Measurements from ENCODE around the gene PDHA1.

The PDHA1 gene

DNA sequence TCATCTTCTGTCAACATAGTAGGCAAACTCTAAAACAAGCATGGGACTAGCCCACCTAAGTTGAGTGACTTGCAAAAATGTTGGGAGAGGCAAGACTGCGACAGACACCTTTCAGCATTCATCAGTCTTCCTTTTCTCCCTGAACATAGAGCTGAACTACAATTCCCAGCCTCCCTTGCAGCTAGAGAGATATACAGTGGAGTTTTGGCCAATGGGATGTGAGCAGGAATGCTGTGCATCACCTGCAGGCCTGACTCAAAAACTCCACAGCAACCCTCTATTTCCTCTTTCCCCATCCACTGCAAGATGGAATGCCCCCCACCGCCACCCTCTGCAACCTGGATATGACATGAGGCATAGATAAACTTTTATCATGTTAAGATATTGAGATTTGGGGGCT is 66.5 kb downstream of the PDHA1 start:
- no peaks in the 10 kb centered on the region for H3K9me3 ChIP-seq (ENCODE audit: insufficient read depth, low read depth, low read length)
- H3K36me3 ChIP-seq (ENCODE audit: insufficient read depth, low read length) = no peaks in the 10 kb centered on the region
- H3K4me1 ChIP-seq (ENCODE audit: insufficient read depth, low read length) = no peaks in the 10 kb centered on the region
- 100% methylated on average over 1 of the region's 2 CpGs for WGBS
- no peak overlapping the region for H3K27ac ChIP-seq (ENCODE audit: low read depth, low read length)
- H3K4me3 ChIP-seq (ENCODE audit: low read length) = no peak overlapping the region
- H3K9ac ChIP-seq (ENCODE audit: low read depth, low read length) = no peak overlapping the region
- H3K27me3 ChIP-seq (ENCODE audit: insufficient read depth, low read length) = no peaks in the 10 kb centered on the region
